ENCODE data around the gene RALGPS1. TPM values are rescaled to one million over a fixed set of nuclear protein-coding genes. Genes with fewer than 3 reads are reported as not detected.

The RALGPS1 gene
- total RNA-seq, 4 donors from 2014 or later = 2.2 to 10.3 (median 5.4) TPM

- Histone ChIP-seq H3K27ac (peak overlapping the region; percentile 43 to 82 (median 77)), H3K4me1 (peaks cover 62 to 68% of the 10 kb centered on the region in 2 donors), H3K9me3 (no peaks in the 10 kb centered on the region), H3K4me3 (no peak overlapping the region), H3K27me3 (no peaks in the 10 kb centered on the region), H3K36me3 (no peaks in the 10 kb centered on the region)
- intact Hi-C loops (cut with DNase I; ENCODE audit: low total_unique reads) = no loop called here
- ATAC-seq = peak; percentile 56 to 60
- TF ChIP-seq, protein P1, sequence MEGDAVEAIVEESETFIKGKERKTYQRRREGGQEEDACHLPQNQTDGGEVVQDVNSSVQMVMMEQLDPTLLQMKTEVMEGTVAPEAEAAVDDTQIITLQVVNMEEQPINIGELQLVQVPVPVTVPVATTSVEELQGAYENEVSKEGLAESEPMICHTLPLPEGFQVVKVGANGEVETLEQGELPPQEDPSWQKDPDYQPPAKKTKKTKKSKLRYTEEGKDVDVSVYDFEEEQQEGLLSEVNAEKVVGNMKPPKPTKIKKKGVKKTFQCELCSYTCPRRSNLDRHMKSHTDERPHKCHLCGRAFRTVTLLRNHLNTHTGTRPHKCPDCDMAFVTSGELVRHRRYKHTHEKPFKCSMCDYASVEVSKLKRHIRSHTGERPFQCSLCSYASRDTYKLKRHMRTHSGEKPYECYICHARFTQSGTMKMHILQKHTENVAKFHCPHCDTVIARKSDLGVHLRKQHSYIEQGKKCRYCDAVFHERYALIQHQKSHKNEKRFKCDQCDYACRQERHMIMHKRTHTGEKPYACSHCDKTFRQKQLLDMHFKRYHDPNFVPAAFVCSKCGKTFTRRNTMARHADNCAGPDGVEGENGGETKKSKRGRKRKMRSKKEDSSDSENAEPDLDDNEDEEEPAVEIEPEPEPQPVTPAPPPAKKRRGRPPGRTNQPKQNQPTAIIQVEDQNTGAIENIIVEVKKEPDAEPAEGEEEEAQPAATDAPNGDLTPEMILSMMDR (IDR thresholded peaks at IDR 0.05 in 4 of 5, conservative IDR thresholded peaks at IDR 0.05 in 1 of 5) = no peak
- TF ChIP-seq POLR2A (IDR thresholded peaks at IDR 0.05) = no peak
- peak; percentile 35 to 70 for DNase-seq
- in situ Hi-C loops (cut with MboI; ENCODE audit: low sequenced_read_pairs in 4 of 4) = no loop called here
Observed at GRCh38 chr9:127058011-127058644, 143.5 kb downstream of the RALGPS1 start.

DNA sequence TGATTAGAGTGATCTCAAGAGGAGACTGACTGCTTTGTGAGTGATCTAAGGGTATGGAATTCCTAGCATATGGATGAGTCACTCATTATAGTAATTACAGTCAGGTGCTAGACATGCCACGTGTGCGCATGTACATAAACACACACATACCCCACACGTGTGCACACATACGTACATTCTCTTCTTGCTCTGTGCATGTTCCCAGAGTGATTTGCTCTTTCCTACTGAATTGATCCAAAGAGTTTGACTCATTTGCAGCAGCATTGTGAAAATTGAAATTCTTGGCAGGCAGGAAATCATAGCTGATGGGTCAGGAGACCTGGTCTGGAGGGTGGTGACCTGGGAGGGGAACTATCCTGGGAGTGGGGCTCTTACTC is 144.1 kb downstream of the RALGPS1 start:
- peaks cover 57 to 62% of the 10 kb centered on the region in 2 donors for H3K4me1 ChIP-seq
- in situ Hi-C loops (cut with MboI; ENCODE audit: low sequenced_read_pairs in 4 of 4) = no loop called here
- no peak overlapping the region for H3K4me3 ChIP-seq
- H3K27ac ChIP-seq = peak overlapping the region; percentile 43 to 82 (median 77)
- DNase-seq = no peak
- TF ChIP-seq POLR2A (IDR thresholded peaks at IDR 0.05) = no peak
- TF ChIP-seq, protein P1 (IDR thresholded peaks at IDR 0.05 in 4 of 5, conservative IDR thresholded peaks at IDR 0.05 in 1 of 5) = no peak
- H3K9me3 ChIP-seq = no peaks in the 10 kb centered on the region
- H3K36me3 ChIP-seq = no peaks in the 10 kb centered on the region
- intact Hi-C loops (cut with DNase I; ENCODE audit: low total_unique reads) = no loop called here
- no peak for ATAC-seq
- no peaks in the 10 kb centered on the region for H3K27me3 ChIP-seq

GRCh38 chr9:127059030-127059429 is 144.4 kb downstream of the RALGPS1 start:
- Histone ChIP-seq H3K36me3 (no peaks in the 10 kb centered on the region), H3K9me3 (no peaks in the 10 kb centered on the region), H3K27me3 (no peaks in the 10 kb centered on the region), H3K4me3 (no peak overlapping the region), H3K4me1 (peaks cover 53 to 58% of the 10 kb centered on the region in 2 donors), H3K27ac (peak overlapping the region; percentile 43 to 82 (median 77))
- TF ChIP-seq, protein P1 (IDR thresholded peaks at IDR 0.05 in 4 of 5, conservative IDR thresholded peaks at IDR 0.05 in 1 of 5) = no peak
- no peak for TF ChIP-seq POLR2A (IDR thresholded peaks at IDR 0.05)
- intact Hi-C loops (cut with DNase I; ENCODE audit: low total_unique reads) (no loop called here), in situ Hi-C loops (cut with MboI; ENCODE audit: low sequenced_read_pairs in 4 of 4) (no loop called here)
- ATAC-seq (no peak), DNase-seq (no peak)

DNA sequence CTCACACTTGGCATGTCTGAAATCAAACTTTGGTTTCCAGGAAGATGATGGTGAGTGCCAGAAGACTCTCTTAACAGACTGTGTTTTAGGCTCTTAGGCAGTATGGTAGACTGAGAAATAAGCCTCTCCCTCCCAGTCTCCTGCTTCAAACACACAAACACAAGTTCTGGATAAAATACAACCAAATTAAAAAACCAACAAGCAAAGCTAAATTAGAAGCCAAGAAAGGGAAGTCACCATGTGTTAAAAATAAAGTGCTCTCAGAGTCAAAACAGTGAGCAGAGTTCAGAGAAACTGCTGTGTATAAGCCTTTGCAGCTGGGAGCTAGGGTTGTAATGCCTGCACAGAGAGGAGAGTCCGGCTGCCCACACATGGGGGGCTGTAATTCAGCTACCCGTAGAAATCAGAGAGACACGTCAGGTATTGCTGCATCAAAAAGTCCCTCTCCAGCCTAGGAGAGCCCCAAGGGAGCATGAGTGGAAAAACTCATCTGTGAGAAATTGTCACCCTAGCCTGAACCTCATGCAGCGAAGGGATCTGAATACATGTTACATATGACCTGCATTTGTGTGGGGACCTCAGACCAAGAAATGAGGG is 145.3 kb downstream of the RALGPS1 start:
- intact Hi-C loops (cut with DNase I; ENCODE audit: low total_unique reads) (no loop called here), in situ Hi-C loops (cut with MboI; ENCODE audit: low sequenced_read_pairs in 4 of 4) (no loop called here)
- no peaks in the 10 kb centered on the region for H3K27me3 ChIP-seq
- H3K36me3 ChIP-seq = no peaks in the 10 kb centered on the region
- no peak overlapping the region for H3K4me3 ChIP-seq
- DNase-seq = no peak
- peaks cover 48 to 50% of the 10 kb centered on the region in 2 donors for H3K4me1 ChIP-seq
- TF ChIP-seq POLR2A (IDR thresholded peaks at IDR 0.05) = no peak
- TF ChIP-seq, protein P1 (IDR thresholded peaks at IDR 0.05 in 4 of 5, conservative IDR thresholded peaks at IDR 0.05 in 1 of 5) = no peak
- no peaks in the 10 kb centered on the region for H3K9me3 ChIP-seq
- no peak for ATAC-seq
- H3K27ac ChIP-seq = peak overlapping the region in 2 of 4 donors; percentile 80 to 82

Measured in gastrocnemius medialis (tissue), 4 donors.